ENCODE results near the gene IPO5. TPM values are rescaled to one million over a fixed set of nuclear protein-coding genes. Genes with fewer than 3 reads are reported as not detected.

IPO5 gene
- total and polyA plus RNA-seq, 8 donors = 32.6 to 140 (median 91.6) TPM

DNA sequence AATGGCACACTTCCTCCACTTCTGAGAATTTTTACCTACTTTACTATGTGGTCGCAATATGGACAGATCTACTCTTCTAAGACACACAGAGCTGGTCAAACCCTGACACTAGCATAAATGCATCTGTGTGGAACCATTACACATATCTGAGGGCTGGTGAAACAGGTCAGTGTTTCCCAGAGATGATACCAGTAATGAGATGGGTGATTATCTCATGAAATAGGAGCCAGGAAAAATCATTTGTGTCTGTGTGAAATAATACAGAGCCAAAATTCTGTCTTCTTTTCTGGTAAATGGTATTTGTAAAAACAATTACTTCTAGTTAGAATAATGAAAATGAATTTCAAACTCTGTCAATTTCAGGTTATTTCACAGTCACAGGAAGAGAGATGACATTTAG lies 117.8 kb downstream of the IPO5 start:
- H3K36me3 ChIP-seq = no peaks in the 10 kb centered on the region
- no peak for FAIRE-seq
- H3K9me3 ChIP-seq = no peaks in the 10 kb centered on the region
- no peak for ATAC-seq
- no peaks in the 10 kb centered on the region for H3K4me1 ChIP-seq
- H3K4me3 ChIP-seq = no peak overlapping the region
- no peak overlapping the region for H3K27ac ChIP-seq
- TF ChIP-seq CTCF (IDR thresholded peaks at IDR 0.05) = no peak
- 93 to 97% methylated on average over 1 of the region's 1 CpG for WGBS, 2 donors
- no peaks in the 10 kb centered on the region for H3K27me3 ChIP-seq
- no peak for DNase-seq
- intact Hi-C loops (cut with DNase I) = no loop called here

- Histone ChIP-seq H3K9me3 (no peaks in the 10 kb centered on the region), H3K36me3 (no peaks in the 10 kb centered on the region), H3K4me3 (no peak overlapping the region), H3K4me1 (no peaks in the 10 kb centered on the region), H3K27me3 (no peaks in the 10 kb centered on the region), H3K27ac (no peak overlapping the region)
- TF ChIP-seq CTCF (IDR thresholded peaks at IDR 0.05) = no peak
- intact Hi-C loops (cut with DNase I) = no loop called here
- no peak for ATAC-seq
- 88 to 95% methylated on average over 2 of the region's 2 CpGs for WGBS, 2 donors
- no peak for DNase-seq
- FAIRE-seq = no peak
These were observed 119.0 kb downstream of the IPO5 start for GRCh38 chr13:98072476-98072875.

Other genes starting within 250 kb of the IPO5 start
- gene FARP1, start 189.4 kb downstream of the IPO5 start, total RNA-seq = 10 to 100 TPM; 49.9 to 95.1 (median 63.8) TPM
- gene FARP1, start 189.4 kb downstream of the IPO5 start, polyA plus RNA-seq = 10 to 100 TPM; 30.8 to 33.4 TPM
- not detected for gene RNF113B, start 223.6 kb downstream of the IPO5 start, total RNA-seq
- not detected for gene RNF113B, start 223.6 kb downstream of the IPO5 start, polyA plus RNA-seq

All from pancreas (tissue), 10 donors.